Psoas muscle (tissue), 8 donors: ENCODE results near the gene CHD3. TPM values are rescaled to one million over a fixed set of nuclear protein-coding genes. Genes with fewer than 3 reads are reported as not detected.

Experiments
- ATAC-seq, 4 donors: fragments of 200-7000 bp; cut with Tn5 transposase; one replicate each; pipeline ENCODE4 v1.9.1; 2020; ENCODE audit warnings: moderate library complexity in 3 of 4, mild to moderate bottlenecking in 2 of 4
- DNase-seq, 2 donors: peaks; one replicate each; pipeline ENCODE4 v3.0.0-alpha.2; 2020
- H3K27ac ChIP-seq: fragments of 200-600 bp; one replicate; pipeline ENCODE4 v1.8.0; 2022
- H3K27me3 ChIP-seq, 3 donors: fragments of 200-600 bp in 1 of 3; one replicate each; pipeline versions ENCODE4 v1.6.1 to v1.8.0; 2013 to 2022; ENCODE audit warnings: low read length in 2 of 3, mild to moderate bottlenecking in 2 of 3, moderate library complexity in 1 of 3; ENCODE audit not compliant: insufficient read depth in 3 of 3
- H3K36me3 ChIP-seq, 2 donors: fragments of 200-600 bp in 1 of 2; one replicate each; pipeline versions ENCODE4 v1.6.1 to v1.8.0; 2013 to 2022; ENCODE audit warnings: low read depth in 1 of 2, mild to moderate bottlenecking in 1 of 2, moderate library complexity in 1 of 2; ENCODE audit not compliant: insufficient read depth in 1 of 2
- H3K4me1 ChIP-seq: fragments of 200-600 bp; one replicate; pipeline ENCODE4 v1.8.0; 2022
- H3K4me3 ChIP-seq: fragments of 200-600 bp; one replicate; pipeline ENCODE4 v1.8.0; 2022; ENCODE audit warnings: mild to moderate bottlenecking
- H3K9me3 ChIP-seq: fragments of 200-600 bp; one replicate; pipeline ENCODE4 v1.8.0; 2022
- WGBS, 3 donors: extraction: QIAGEN DNeasy Blood & Tissue Kit; methylation state at CpG; one replicate each; pipeline versions ENCODE4 v1.1.6 to v1.1.7; 2013; 5-methylcytosine and 5-hydroxymethylcytosine counted together
- intact Hi-C, 2 donors: fragments of 100-400 bp; cut with DNase I; formaldehyde crosslinking; loops; one replicate each; pipeline versions ENCODE4 v1.11.0 to v1.14.2; 2022
- polyA plus RNA-seq, 3 donors: library from polyadenylated mRNA; stranded (reverse); fragments of 200-250 nt; gene quantifications; one replicate each; pipeline ENCODE4 v1.2.3, GENCODE V29; 2013
- total RNA-seq, 4 donors: library from RNA; stranded (reverse); fragmentation: NEBNext Ultra II Directional in 2 of 4; extraction: Animal tissue kit (Norgen Biotek cat#: 25700) in 2 of 4; gene quantifications; one replicate each; pipeline versions ENCODE4 v1.2.1 to v1.2.4, GENCODE V29; 2021 to 2023
- TF ChIP-seq, protein P1 (sequence below): fragments of 200-600 bp; IDR thresholded peaks from one replicate; pipeline ENCODE4 v1.8.0; 2022; ENCODE audit warnings: antibody characterized with exemption
- donor health status: healthy with polysubstance abuse.
- donor health status: DM: no; HTN: no; CAD: no; lungs with moderate emphysema.
- donor health status: Bipolar disorder and iron deficiency.
- donor health status: healthy.
- donor health status: DM: yes; HTN: yes; CAD: no.
- donor health status: DM: no; HTN: no; CAD: no.
- donor health status: DM: no; HTN: no; CAD: no.
- donor health status: DM: yes; HTN: yes; CAD: no.

The CHD3 gene
- total and polyA plus RNA-seq, 7 donors: 3.3 to 13.1 (median 6.9) TPM

DNA sequence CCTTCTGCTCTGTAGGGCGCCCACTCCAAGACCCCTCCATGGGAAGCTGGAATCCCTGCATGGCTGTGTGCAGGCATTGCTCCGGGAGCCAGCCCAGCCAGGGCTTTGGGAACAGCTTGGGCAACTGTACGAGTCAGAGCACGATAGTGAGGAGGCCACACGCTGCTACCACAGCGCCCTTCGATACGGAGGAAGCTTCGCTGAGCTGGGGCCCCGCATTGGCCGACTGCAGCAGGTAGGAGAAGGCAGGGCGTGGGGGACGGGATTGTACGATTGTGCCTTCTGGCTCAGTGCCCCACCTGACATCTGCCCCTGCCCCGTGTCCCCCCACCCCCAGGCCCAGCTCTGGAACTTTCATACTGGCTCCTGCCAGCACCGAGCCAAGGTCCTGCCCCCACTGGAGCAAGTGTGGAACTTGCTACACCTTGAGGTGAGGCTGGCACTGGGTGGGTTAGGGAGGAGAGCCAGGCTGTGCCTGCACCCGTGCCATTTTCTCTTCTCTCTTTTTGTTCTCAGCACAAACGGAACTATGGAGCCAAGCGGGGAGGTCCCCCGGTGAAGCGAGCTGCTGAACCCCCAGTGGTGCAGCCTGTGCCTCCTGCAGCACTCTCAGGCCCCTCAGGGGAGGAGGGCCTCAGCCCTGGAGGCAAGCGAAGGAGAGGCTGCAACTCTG, 42.4 kb upstream of the CHD3 start:
- ATAC-seq: no peak
- WGBS, 3 donors: 77 to 81% (median 81%) methylated on average over 21 to 22 of the region's 22 CpGs
- intact Hi-C loops: loop anchor here in 1 of 2 donors (10.0 kb wide), 1 partner anchor 221 kb away; the partner anchor contains the start of gene SAT2
- Histone ChIP-seq H3K9me3 (no peaks in the 10 kb centered on the region), H3K36me3 (peaks cover 7 to 59% of the 10 kb centered on the region in 2 donors), H3K4me1 (peaks cover 16% of the 10 kb centered on the region), H3K27me3 (no peaks in the 10 kb centered on the region), H3K4me3 (no peak overlapping the region), H3K27ac (peak overlapping the region; percentile 99)
- peak in 1 of 2 donors; percentile 56 for DNase-seq
- TF ChIP-seq, protein P1, sequence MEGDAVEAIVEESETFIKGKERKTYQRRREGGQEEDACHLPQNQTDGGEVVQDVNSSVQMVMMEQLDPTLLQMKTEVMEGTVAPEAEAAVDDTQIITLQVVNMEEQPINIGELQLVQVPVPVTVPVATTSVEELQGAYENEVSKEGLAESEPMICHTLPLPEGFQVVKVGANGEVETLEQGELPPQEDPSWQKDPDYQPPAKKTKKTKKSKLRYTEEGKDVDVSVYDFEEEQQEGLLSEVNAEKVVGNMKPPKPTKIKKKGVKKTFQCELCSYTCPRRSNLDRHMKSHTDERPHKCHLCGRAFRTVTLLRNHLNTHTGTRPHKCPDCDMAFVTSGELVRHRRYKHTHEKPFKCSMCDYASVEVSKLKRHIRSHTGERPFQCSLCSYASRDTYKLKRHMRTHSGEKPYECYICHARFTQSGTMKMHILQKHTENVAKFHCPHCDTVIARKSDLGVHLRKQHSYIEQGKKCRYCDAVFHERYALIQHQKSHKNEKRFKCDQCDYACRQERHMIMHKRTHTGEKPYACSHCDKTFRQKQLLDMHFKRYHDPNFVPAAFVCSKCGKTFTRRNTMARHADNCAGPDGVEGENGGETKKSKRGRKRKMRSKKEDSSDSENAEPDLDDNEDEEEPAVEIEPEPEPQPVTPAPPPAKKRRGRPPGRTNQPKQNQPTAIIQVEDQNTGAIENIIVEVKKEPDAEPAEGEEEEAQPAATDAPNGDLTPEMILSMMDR: no peak

DNA sequence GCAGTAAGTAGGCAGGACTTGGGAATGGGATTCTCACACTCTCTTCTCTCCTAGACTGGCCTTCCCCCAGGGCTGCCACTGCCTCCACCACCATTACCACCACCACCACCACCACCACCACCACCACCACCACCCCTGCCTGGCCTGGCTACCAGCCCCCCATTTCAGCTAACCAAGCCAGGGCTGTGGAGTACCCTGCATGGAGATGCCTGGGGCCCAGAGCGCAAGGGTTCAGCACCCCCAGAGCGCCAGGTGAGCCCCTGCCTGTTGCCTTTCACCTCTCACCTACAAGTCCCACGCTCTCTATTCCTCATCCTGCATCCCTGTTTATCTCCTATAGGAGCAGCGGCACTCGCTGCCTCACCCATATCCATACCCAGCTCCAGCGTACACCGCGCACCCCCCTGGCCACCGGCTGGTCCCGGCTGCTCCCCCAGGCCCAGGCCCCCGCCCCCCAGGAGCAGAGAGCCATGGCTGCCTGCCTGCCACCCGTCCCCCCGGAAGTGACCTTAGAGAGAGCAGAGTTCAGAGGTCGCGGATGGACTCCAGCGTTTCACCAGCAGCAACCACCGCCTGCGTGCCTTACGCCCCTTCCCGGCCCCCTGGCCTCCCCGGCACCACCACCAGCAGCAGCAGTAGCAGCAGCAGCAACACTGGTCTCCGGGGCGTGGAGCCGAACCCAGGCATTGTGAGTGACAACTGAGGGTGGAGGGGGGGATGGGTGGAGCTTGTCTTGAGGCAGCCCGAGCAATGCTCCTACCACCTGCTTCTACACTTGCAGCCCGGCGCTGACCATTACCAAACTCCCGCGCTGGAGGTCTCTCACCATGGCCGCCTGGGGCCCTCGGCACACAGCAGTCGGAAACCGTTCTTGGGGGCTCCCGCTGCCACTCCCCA, 41.6 kb upstream of the CHD3 start:
- Histone ChIP-seq H3K27me3 (no peaks in the 10 kb centered on the region), H3K4me1 (peaks cover 15% of the 10 kb centered on the region), H3K27ac (no peak overlapping the region), H3K36me3 (peaks cover 7 to 65% of the 10 kb centered on the region in 2 donors), H3K9me3 (no peaks in the 10 kb centered on the region), H3K4me3 (no peak overlapping the region)
- TF ChIP-seq, protein P1: no peak
- no peak for ATAC-seq
- intact Hi-C loops: loop anchor here in 1 of 2 donors (10.0 kb wide), 1 partner anchor 222 kb away; the partner anchor contains the start of gene SAT2
- WGBS, 3 donors: 72 to 82% (median 82%) methylated on average over 28 to 34 of the region's 34 CpGs
- DNase-seq: peak in 1 of 2 donors; percentile 55

DNA sequence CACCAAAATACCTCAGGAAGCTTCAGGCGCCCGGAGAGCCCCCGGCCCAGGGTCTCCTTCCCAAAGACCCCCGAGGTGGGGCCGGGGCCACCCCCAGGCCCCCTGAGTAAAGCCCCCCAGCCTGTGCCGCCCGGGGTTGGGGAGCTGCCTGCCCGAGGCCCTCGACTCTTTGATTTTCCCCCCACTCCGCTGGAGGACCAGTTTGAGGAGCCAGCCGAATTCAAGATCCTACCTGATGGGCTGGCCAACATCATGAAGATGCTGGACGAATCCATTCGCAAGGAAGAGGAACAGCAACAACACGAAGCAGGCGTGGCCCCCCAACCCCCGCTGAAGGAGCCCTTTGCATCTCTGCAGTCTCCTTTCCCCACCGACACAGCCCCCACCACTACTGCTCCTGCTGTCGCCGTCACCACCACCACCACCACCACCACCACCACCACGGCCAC, 40.4 kb upstream of the CHD3 start:
- Histone ChIP-seq H3K36me3 (peaks cover 7 to 77% of the 10 kb centered on the region in 2 donors), H3K9me3 (no peaks in the 10 kb centered on the region), H3K4me1 (peaks cover 17% of the 10 kb centered on the region), H3K27me3 (no peaks in the 10 kb centered on the region), H3K27ac (no peak overlapping the region), H3K4me3 (no peak overlapping the region)
- ATAC-seq (no peak), DNase-seq (no peak)
- 82 to 84% (median 83%) methylated on average over 11 to 20 of the region's 20 CpGs for WGBS, 3 donors
- intact Hi-C loops: loop anchor here in 1 of 2 donors (10.0 kb wide), 1 partner anchor 223 kb away; the partner anchor contains the start of gene SAT2
- TF ChIP-seq, protein P1: no peak

DNA sequence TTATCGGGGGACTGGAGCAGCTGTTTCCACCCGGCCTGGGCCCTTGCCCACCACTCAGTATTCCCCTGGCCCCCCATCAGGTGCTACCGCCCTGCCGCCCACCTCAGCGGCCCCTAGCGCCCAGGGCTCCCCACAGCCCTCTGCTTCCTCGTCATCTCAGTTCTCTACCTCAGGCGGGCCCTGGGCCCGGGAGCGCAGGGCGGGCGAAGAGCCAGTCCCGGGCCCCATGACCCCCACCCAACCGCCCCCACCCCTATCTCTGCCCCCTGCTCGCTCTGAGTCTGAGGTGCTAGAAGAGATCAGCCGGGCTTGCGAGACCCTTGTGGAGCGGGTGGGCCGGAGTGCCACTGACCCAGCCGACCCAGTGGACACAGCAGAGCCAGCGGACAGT, 39.9 kb upstream of the CHD3 start:
- DNase-seq (peak in 1 of 2 donors; percentile 50), ATAC-seq (no peak)
- WGBS, 3 donors: 85 to 89% (median 87%) methylated on average over 19 to 21 of the region's 21 CpGs
- no peak overlapping the region for H3K4me3 ChIP-seq
- peaks cover 9 to 82% of the 10 kb centered on the region in 2 donors for H3K36me3 ChIP-seq
- H3K9me3 ChIP-seq: no peaks in the 10 kb centered on the region
- TF ChIP-seq, protein P1: no peak
- no peak overlapping the region for H3K27ac ChIP-seq
- intact Hi-C loops: loop anchor here in 1 of 2 donors (10.0 kb wide), 1 partner anchor 224 kb away; the partner anchor contains the start of gene SAT2
- H3K4me1 ChIP-seq: peaks cover 17% of the 10 kb centered on the region
- no peaks in the 10 kb centered on the region for H3K27me3 ChIP-seq
